Nephron (organoid): ENCODE results near the gene PMVK.

Experiments
- H3K27ac Mint-ChIP-seq, 3 experiments: 2 replicates each; pipeline ENCODE4 v1.8.0; 2020; ENCODE audit warnings: mixed read lengths in 3 of 3, mild to moderate bottlenecking in 2 of 3, moderate library complexity in 1 of 3
- H3K27me3 Mint-ChIP-seq: 2 replicates; pipeline ENCODE4 v1.8.0; 2021; ENCODE audit warnings: low read depth, mild to moderate bottlenecking, moderate library complexity, mixed read lengths
- H3K36me3 Mint-ChIP-seq: 2 replicates; pipeline ENCODE4 v1.8.0; 2020; ENCODE audit warnings: low read depth, mixed read lengths
- H3K4me1 Mint-ChIP-seq: 2 replicates; pipeline ENCODE4 v1.8.0; 2020; ENCODE audit warnings: mixed read lengths
- H3K4me3 Mint-ChIP-seq, 3 experiments: 2 replicates each; pipeline ENCODE4 v1.8.0; 2020; ENCODE audit warnings: mild to moderate bottlenecking in 3 of 3, mixed read lengths in 3 of 3, moderate library complexity in 2 of 3
- H3K9me3 Mint-ChIP-seq: 2 replicates; pipeline ENCODE4 v1.8.0; 2020; ENCODE audit warnings: mixed read lengths
- TF ChIP-seq, protein P1 (sequence below), 3 experiments: fragments of 200-600 bp; sonication (generic); IDR thresholded peaks; one replicate each; pipeline ENCODE4 v1.5.0; 2021; ENCODE audit warnings: antibody characterized with exemption in 3 of 3; ENCODE audit not compliant: unreplicated experiment in 3 of 3

PMVK gene

DNA sequence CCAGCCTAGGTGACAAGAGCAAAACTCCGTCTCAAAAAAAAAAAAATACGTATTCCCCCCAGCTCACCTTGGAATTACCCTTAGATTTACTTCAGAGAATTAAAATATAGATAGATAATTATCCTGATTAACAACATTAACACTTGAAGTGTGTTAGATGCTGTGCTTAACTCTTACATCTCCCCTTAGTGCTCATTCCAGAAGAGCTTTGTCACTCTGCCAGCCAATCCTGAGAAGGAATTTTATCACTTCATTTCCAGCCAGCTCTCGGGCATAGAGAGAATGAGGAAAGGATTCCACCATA, 35.6 kb upstream of the PMVK start:
- Mint-ChIP-seq H3K4me3 (no peak overlapping the region), H3K36me3 (peaks cover 9% of the 10 kb centered on the region), H3K27ac (peak overlapping the region in 1 of 3 experiments; percentile 96), H3K9me3 (no peaks in the 10 kb centered on the region), H3K27me3 (no peaks in the 10 kb centered on the region), H3K4me1 (peaks cover 32% of the 10 kb centered on the region)
- TF ChIP-seq, protein P1, sequence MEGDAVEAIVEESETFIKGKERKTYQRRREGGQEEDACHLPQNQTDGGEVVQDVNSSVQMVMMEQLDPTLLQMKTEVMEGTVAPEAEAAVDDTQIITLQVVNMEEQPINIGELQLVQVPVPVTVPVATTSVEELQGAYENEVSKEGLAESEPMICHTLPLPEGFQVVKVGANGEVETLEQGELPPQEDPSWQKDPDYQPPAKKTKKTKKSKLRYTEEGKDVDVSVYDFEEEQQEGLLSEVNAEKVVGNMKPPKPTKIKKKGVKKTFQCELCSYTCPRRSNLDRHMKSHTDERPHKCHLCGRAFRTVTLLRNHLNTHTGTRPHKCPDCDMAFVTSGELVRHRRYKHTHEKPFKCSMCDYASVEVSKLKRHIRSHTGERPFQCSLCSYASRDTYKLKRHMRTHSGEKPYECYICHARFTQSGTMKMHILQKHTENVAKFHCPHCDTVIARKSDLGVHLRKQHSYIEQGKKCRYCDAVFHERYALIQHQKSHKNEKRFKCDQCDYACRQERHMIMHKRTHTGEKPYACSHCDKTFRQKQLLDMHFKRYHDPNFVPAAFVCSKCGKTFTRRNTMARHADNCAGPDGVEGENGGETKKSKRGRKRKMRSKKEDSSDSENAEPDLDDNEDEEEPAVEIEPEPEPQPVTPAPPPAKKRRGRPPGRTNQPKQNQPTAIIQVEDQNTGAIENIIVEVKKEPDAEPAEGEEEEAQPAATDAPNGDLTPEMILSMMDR (IDR thresholded peaks at IDR 0.05; ENCODE audit: unreplicated experiment in 3 of 3), result no peak

DNA sequence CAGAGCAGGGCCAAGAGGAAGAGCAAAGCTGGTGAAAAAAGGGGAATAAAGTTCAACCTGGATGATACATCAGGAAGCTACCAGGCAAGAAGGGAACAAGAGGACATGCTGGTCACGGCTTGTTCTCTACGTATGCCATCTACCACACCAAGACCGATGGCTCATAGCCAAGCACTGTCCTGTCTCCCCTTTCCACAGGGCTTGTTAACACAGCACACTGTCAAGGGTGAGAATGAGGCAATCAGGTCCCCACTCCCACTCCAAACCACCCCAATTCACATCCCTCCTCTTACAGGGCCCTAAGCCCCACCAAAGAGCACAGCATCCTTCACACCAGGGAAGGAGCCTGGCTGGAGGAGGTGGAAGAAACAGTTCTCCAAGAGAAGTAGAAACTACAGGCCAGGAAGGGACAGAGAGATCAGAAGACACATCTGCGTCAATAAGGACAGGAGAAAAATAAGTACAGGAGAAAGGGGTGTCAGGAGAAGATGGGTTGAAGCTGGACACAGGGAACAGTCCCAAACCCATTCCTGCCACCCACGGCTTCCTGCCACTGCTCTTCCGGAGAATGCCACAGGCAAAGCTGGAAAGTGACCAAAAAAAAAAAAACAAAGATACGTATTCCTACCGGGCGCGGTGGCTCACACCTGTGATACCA, 35.0 kb upstream of the PMVK start:
- peak overlapping the region; percentile 84 to 86 (median 86) for H3K4me3 Mint-ChIP-seq
- no peaks in the 10 kb centered on the region for H3K9me3 Mint-ChIP-seq
- TF ChIP-seq, protein P1 (IDR thresholded peaks at IDR 0.05; ENCODE audit: unreplicated experiment in 3 of 3), result no peak
- H3K36me3 Mint-ChIP-seq, result peaks cover 11% of the 10 kb centered on the region
- peaks cover 32% of the 10 kb centered on the region for H3K4me1 Mint-ChIP-seq
- H3K27me3 Mint-ChIP-seq, result no peaks in the 10 kb centered on the region
- peak overlapping the region in 2 of 3 experiments; percentile 96 to 97 for H3K27ac Mint-ChIP-seq

DNA sequence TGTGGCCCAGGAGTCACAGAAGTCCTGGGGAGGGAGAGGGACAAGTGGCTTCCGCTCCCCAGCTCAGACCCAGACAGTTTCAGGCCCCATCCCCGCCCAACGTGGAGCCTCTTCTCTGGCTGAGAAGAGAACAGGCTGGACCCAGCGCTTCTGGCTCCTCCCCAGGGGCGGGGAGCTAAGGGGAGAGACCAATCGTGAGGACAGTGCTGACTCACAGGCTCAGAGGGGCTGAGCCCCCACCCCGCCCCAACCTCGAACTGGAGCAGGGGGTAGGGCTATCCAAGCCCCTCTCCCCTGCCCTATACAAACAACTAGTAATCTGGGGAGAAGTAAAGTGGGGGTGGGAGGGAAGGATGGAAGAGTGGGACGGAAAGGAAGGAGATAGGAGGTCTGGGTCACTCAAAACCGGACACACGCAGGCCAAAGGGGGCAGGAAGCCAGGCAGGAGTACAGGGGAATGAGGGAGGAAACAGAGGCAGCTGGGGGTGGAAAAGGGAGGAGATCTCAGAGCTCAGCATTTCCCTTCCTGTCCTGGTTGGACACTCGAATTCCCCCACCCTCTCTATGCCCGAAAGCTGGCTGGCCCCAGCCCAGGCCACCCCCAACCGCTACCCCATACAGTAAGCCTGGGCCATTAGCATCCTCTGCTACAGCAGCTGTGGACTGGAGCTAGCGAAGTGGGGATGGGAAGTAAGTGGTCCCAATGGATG, 34.3 kb upstream of the PMVK start, which contains the start of gene SHC1:
Gene SHC1, minus strand, starts transcription at position 117 of the 710 bp plus-strand sequence. CDS start 221 bp downstream, outside the sequence.
- peak within 1 kb of the TSS; percentile 84 to 86 (median 86) for H3K4me3 Mint-ChIP-seq
- H3K36me3 Mint-ChIP-seq, result peaks cover 12% of the 10 kb centered on the region
- H3K27me3 Mint-ChIP-seq, result no peaks in the 10 kb centered on the region
- TF ChIP-seq, protein P1 (IDR thresholded peaks at IDR 0.05; ENCODE audit: unreplicated experiment in 3 of 3), result no peak
- H3K27ac Mint-ChIP-seq, result peak within 1 kb of the TSS; percentile 61 to 97 (median 96)
- H3K9me3 Mint-ChIP-seq, result no peaks in the 10 kb centered on the region
- H3K4me1 Mint-ChIP-seq, result peaks cover 32% of the 10 kb centered on the region

DNA sequence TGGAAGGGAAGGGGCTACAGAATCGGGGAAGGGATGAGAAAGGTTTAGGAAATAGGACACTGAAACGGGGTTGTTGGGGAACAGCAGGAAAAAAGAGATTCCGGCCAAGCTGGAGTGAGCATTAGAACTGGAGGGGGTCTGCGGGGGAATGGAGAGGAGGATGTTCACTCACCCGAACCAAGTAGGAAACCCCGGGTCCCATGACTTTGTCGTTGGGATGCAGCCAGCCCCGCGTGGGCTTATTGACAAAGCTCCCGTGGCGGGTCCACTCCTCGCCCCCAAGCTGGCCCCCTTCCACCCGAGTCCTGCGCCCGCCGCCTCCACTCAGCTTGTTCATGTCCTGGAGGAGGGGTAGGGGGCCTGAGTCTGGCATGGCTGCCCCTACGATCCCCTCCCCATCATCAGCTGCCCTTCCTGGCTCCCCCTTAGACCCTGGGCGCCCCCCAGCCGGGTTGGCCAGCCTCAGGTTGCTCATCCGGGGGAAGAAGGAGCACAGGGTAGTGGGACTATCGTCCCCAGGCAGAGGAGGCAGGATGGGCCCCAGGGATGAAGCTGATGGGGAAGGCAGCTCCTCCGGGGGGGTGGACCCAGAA, 33.4 kb upstream of the PMVK start:
- Mint-ChIP-seq H3K36me3 (peaks cover 20% of the 10 kb centered on the region), H3K27ac (peak overlapping the region; percentile 47 to 68 (median 61)), H3K4me3 (peak overlapping the region; percentile 84 to 86 (median 86)), H3K9me3 (no peaks in the 10 kb centered on the region), H3K27me3 (no peaks in the 10 kb centered on the region), H3K4me1 (peaks cover 32% of the 10 kb centered on the region)
- TF ChIP-seq, protein P1 (IDR thresholded peaks at IDR 0.05; ENCODE audit: unreplicated experiment in 3 of 3), result no peak

DNA sequence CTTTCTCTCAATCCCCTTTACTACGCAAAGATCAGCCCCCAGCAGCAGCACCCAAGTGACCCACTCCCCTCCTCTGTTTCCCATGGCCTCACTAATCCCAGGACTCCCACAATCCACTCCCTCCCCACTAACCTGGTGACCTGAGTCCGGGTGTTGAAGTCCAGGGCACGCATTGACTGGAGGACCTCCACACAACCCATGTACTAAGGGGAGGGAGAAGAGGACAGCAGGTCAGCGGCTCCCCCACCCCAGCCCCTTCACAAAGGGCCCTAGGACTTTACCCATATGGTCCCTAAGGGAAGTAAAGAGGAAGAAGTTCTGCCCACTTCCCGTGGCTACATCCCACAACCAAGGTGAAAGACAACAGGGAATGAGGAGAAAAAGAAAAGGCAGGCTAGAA, 32.7 kb upstream of the PMVK start:
- H3K4me1 Mint-ChIP-seq, result peaks cover 32% of the 10 kb centered on the region
- H3K27ac Mint-ChIP-seq, result peak overlapping the region; percentile 47 to 68 (median 61)
- H3K27me3 Mint-ChIP-seq, result no peaks in the 10 kb centered on the region
- TF ChIP-seq, protein P1 (IDR thresholded peaks at IDR 0.05; ENCODE audit: unreplicated experiment in 3 of 3), result no peak
- H3K9me3 Mint-ChIP-seq, result no peaks in the 10 kb centered on the region
- peak overlapping the region; percentile 84 to 86 (median 86) for H3K4me3 Mint-ChIP-seq
- peaks cover 23% of the 10 kb centered on the region for H3K36me3 Mint-ChIP-seq
